Brain pericyte (primary cell): ENCODE data around the gene ZNF85.
"Not testable (repeated sequence)": the region's sequence is repeated elsewhere in the genome, so short reads cannot be mapped to it uniquely, and the experiment has no call there.

ENCODE experiments used
- DNase-seq: peaks from one replicate; pipeline ENCODE4 v3.0.0-alpha.2; 2012; ENCODE audit warnings: low read depth, low spot score

Gene ZNF85

DNA sequence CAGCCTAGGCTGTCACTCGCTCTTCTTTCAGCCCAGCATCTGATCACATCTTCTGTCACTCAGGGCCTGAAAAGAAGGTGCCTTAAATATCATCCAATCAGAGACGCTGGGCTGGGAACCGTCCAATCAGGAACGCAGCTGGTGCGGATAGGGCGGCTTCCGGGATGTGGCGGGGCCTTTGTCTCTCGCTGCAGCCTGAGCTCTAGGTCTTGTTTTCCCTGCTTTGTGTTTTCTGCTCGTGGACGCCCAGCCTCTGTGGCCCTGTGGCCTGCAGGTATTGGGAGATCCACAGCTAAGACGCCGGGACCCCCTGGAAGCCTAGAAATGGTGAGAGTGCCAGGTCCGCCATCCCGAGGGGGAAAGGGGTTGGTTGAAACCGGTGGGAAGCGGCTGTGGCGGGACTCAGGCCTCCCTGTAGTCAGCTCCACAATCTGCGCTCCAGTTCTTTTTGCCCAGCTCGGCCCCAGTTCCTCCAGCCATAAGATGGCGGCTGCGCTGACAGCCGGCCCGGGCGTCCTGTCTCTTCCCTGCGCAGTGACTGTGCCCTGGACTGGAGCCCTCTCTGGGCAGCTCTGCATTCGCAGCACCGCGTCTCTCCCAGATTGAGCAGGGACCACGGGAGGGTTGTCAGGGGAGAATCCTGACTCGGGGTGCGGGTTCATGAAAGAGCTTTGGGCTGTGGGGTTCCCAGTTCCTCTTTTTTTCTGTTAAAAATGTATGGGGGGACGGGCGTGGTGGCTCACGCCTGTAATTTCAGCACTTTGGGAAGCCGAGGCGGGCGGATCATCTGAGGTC is at the start of gene ZNF85:
Gene ZNF85 (plus strand): TSS at position 175 of the 795 bp plus-strand sequence. CDS start 150 bp downstream, at position 325.
- peak; percentile 77 for DNase-seq

DNA sequence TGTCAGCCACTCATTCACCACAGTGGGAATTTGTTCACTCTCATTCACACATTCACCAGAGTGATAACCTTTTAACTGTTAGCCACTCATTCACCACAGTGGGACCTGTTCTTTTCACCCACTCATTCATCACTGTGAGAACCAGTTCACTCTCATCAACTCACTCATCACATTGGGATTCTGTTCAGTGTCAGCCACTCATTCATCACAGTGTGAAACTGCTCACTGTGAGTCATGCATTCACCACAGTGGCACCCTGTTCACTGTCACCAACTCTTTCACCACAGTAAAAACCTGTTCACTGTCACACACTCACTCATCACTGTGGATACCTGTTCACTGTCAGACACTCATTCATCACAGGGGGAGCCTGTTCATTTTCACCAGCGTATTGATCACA is 43.5 kb upstream of the ZNF85 start:
- DNase-seq = no peak

- DNase-seq = no peak
These were observed 10.1 kb upstream of the ZNF85 start for GRCh38 chr19:20912973-20913372.

GRCh38 chr19:20925481-20925880 is 2.4 kb downstream of the ZNF85 start:
- DNase-seq = no peak

- no peak for DNase-seq
These were observed 3.7 kb downstream of the ZNF85 start for GRCh38 chr19:20926796-20927195.

DNA sequence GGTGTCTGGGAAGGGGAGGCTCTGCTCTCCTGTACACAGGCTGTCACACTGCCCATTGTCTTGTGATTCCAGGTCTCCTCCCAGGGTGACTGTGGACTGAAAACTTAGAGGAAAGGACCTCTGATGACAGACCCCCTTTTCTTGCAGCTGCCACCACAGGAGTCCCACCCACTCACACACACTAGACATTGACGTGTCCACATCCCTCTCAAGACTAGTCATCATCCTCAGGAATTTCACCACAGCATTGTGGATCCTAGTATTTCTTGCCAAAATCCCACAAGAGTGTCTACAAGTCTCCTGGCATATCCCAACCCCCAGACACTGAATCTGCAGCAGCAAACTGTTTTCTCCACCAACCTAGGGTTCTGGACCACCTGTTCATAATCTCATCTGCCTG is 5.3 kb downstream of the ZNF85 start:
- no peak for DNase-seq

GRCh38 chr19:20936322-20936947 is 13.4 kb downstream of the ZNF85 start:
- DNase-seq = not testable (repeated sequence)

DNA sequence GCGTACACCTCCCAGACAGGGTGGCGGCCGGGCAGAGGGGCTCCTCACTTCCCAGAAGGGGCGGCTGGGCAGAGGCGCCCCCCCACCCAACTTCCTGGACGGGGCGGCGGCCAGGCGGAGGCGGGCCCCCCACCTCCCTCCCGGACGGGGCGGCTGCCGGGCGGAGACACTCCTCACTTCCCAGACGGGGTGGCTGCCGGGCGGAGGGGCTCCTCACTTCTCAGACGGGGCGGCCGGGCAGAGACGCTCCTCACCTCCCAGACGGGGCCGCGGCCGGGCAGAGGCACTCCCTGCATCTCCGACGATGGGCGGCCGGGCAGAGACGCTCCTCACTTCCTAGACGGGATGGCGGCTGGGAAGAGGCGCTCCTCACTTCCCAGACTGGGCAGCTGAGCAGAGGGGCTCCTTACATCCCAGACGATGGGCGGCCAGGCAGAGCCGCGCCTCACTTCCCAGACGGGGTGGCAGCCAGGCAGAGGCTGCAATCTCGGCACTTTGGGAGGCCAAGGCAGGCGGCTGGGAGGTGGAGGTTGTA is 29.6 kb downstream of the ZNF85 start:
- DNase-seq = not testable (repeated sequence)

DNA sequence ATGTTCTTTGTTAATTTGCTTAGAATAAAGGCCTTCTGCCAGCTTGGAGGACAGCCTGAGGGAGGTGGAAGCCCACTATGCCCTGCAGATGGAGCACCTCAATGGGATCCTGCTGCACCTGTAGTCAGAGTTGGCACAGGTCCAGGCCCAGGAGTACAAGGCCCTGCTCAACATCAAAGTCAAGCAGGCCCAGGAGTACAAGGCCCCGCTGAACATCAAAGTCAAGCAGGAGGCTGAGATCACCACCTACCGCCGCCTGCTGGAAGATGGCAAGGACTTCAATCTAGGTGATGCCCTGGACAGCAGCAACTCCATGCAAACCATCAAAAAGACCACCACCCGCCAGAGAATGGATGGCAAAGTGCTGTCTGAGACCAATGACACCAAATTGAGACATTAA is 41.7 kb downstream of the ZNF85 start:
- DNase-seq = no peak

DNA sequence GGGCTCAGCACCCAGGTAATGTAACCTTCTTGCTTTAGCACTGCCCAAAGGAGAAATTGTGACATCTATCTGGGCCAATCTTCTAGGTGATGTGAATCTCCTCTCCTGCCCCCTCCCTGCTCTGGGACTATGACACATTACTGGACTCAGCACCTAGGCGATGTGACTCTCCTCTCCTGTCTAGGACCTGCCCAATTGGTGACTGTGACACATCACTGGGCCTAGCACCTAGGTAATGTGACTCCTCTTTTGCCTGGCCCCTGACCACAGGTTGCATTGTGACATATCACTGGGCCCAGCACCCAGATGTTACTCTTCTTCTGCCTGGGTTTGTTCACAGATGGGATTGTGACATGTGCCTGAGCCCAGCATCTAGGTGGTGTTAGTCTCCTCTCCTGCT is 45.0 kb downstream of the ZNF85 start:
- DNase-seq = no peak

DNA sequence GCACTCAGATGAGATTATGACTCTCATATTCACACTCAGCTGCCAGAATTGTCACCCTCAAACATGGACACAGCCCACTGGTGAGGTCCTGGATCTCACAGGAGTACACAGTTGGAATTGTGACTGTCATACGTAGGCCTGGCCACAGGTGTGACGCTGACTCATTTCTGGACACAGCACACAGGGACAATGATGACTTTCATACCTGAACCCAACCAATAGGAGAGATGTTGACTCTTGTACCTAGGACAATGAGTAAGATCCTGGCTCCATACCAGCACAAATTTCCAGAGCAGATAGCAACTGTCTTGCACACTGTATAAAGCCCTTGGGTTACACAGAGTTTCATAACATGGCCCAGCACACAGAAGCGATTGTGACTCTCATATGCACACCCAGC is 46.4 kb downstream of the ZNF85 start:
- no peak for DNase-seq

- no peak for DNase-seq
These were observed 46.8 kb downstream of the ZNF85 start for GRCh38 chr19:20969898-20970297.

DNA sequence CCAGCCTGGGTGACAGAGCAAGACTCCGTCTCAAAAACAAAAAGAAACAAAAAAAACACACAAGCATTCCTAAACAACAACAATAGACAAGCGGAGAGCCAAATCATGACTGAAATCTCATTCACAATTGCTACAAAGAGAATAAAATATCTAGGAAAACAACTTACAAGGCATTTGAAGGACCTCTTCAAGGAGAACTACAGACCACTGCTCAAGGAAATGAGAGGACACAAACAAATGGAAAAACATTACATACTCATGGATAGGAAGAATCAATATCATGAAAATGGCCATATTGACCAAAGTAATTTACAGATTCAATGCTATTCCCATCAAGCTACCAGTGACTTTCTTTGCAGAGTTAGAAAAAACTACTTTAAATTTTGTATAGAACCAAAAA is 69.7 kb downstream of the ZNF85 start:
- not testable (repeated sequence) for DNase-seq

DNA sequence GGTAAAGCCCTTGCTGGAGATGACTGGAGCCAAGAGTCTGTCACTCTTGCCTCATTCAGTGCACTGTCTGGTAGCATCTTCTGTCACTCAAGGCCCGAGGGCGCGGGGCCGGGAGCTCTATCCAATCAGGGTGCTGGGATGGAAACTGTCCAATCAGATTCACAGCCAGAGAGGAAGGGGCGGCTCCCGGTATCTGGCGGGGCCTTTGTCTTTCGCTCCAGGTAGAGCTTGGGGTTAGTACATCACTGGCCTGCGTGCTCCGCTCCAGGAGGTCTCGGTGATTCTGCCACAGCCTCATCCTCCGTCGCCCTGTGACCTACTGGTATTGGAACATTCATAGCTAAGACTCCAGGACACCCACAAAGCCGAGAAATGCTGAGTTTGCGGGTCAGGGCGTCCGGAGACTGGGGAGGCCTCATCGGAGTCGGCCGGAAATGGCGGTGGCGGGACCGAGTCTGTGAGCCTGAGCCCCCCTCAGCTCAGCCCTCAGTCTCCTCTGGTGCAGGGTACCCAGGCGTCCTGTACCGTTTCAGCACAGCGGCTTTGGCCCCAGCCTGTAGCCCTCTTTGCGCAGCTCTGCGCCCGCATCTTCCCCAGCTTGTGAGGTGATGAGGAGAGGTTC is 76.8 kb downstream of the ZNF85 start:
- DNase-seq = peak; percentile 60
